HepG2 (cell line): Measurements from ENCODE around the gene PTK7. TPM values are rescaled to one million over a fixed set of nuclear protein-coding genes. Genes with fewer than 3 reads are reported as not detected.

ENCODE experiments used
- ARHGAP35 ChIP-seq: sonication (generic); formaldehyde crosslinking; IDR thresholded peaks from 2 replicates; pipeline ENCODE4 v1.9.0; 2022; ENCODE audit warnings: mild to moderate bottlenecking, inconsistent platforms, moderate library complexity, missing genetic modification reagents, borderline replicate concordance
- BRD4 ChIP-seq: sonication (generic); formaldehyde crosslinking; IDR thresholded peaks from 2 replicates; pipeline ENCODE4 v1.4.0; 2020; ENCODE audit warnings: missing genetic modification reagents
- CHCHD3 ChIP-seq: sonication (generic); formaldehyde crosslinking; IDR thresholded peaks from 2 replicates; pipeline ENCODE4 v1.8.0; 2022; ENCODE audit warnings: mild to moderate bottlenecking, missing genetic modification reagents, moderate library complexity
- ELF3 ChIP-seq: IDR thresholded peaks from 2 replicates; pipeline ENCODE4 v1.6.1; 2016; ENCODE audit warnings: missing genetic modification reagents, missing compliant biosample characterization
- GATAD2A ChIP-seq: IDR thresholded peaks from 2 replicates; pipeline ENCODE4 v1.6.1; 2016
- RFX5 ChIP-seq: IDR thresholded peaks from 2 replicates; pipeline ENCODE4 v1.6.1; 2011; ENCODE audit warnings: low read depth, low read length, improper control_type of control experiment
- SIX4 ChIP-seq: sonication (generic); formaldehyde crosslinking; IDR thresholded peaks from 2 replicates; pipeline ENCODE4 v1.4.0; 2020; ENCODE audit warnings: missing genetic modification reagents
- ZNF292 ChIP-seq: sonication (generic); formaldehyde crosslinking; IDR thresholded peaks from 2 replicates; pipeline ENCODE4 v1.8.1; 2022; ENCODE audit warnings: mild to moderate bottlenecking, low read depth, missing genetic modification reagents, borderline replicate concordance
- ZNF569 ChIP-seq: sonication (generic); formaldehyde crosslinking; IDR thresholded peaks from 2 replicates; pipeline ENCODE4 v1.5.0; 2020; ENCODE audit warnings: mild to moderate bottlenecking, missing genetic modification reagents, moderate library complexity, borderline replicate concordance
- ZNF879 ChIP-seq: sonication (generic); formaldehyde crosslinking; IDR thresholded peaks from 2 replicates; pipeline ENCODE4 v1.8.1; 2023; ENCODE audit warnings: missing genetic modification reagents
- polyA plus RNA-seq, 8 experiments: library from polyadenylated mRNA; depleted of rRNA in 3 of 8; stranded (reverse) in 7 of 8; unstranded in 1 of 8; fragments of >200 nt; fragmentation: Illumina TruSeq in 4 of 8; extraction: Trizol in 4 of 8; gene quantifications; 2 replicates each; pipeline versions ENCODE4 v1.2.1 to v1.2.3, GENCODE V29; 2011 to 2016; ENCODE audit warnings: low read depth in 4 of 8, missing spikeins in 1 of 8, mixed read lengths in 1 of 8; ENCODE audit not compliant: insufficient read depth in 1 of 8
- total RNA-seq, 5 experiments: library from RNA; depleted of rRNA; stranded (reverse); fragments of >200 nt; fragmentation: Illumina TruSeq; extraction: Trizol; gene quantifications; 2 replicates each; pipeline ENCODE4 v1.2.3, GENCODE V29; 2016; ENCODE audit warnings: low read depth in 1 of 5
- TF ChIP-seq, protein P1 (sequence below): sonication (generic); formaldehyde crosslinking; IDR thresholded peaks from 2 replicates; pipeline ENCODE4 v1.4.0; 2020; ENCODE audit warnings: mild to moderate bottlenecking, missing genetic modification reagents
- TF ChIP-seq, protein P2 (sequence below): sonication (generic); formaldehyde crosslinking; IDR thresholded peaks from 2 replicates; pipeline ENCODE4 v1.5.0; 2020; ENCODE audit warnings: missing genetic modification reagents, mild to moderate bottlenecking, borderline replicate concordance
- TF ChIP-seq, protein P3 (sequence below): sonication (generic); formaldehyde crosslinking; IDR thresholded peaks from 2 replicates; pipeline ENCODE4 v1.4.0; 2020; ENCODE audit warnings: low read depth, missing genetic modification reagents
- TF ChIP-seq, protein P4 (sequence below): sonication (generic); formaldehyde crosslinking; IDR thresholded peaks from 2 replicates; pipeline ENCODE4 v1.4.0; 2020; ENCODE audit warnings: missing genetic modification reagents, borderline replicate concordance

The PTK7 gene
- total and polyA plus RNA-seq, 2 of the 13 experiments (the other 11 are each of a cell fraction or from before 2014, with no cell fraction given), result 98.5 to 99.8 TPM

DNA sequence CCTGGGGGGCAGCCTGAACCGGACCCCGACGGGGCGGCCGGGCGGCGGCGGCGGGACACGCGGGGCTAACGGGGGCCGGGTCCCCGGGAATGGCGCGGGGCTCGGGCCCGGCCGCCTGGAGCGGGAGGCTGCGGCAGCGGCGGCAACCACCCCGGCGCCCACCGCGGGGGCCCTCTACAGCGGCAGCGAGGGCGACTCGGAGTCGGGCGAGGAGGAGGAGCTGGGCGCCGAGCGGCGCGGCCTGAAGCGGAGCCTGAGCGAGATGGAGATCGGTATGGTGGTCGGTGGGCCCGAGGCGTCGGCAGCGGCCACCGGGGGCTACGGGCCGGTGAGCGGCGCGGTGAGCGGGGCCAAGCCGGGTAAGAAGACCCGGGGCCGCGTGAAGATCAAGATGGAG, 95.6 kb downstream of the PTK7 start (continued):
- TF ChIP-seq, protein P1, sequence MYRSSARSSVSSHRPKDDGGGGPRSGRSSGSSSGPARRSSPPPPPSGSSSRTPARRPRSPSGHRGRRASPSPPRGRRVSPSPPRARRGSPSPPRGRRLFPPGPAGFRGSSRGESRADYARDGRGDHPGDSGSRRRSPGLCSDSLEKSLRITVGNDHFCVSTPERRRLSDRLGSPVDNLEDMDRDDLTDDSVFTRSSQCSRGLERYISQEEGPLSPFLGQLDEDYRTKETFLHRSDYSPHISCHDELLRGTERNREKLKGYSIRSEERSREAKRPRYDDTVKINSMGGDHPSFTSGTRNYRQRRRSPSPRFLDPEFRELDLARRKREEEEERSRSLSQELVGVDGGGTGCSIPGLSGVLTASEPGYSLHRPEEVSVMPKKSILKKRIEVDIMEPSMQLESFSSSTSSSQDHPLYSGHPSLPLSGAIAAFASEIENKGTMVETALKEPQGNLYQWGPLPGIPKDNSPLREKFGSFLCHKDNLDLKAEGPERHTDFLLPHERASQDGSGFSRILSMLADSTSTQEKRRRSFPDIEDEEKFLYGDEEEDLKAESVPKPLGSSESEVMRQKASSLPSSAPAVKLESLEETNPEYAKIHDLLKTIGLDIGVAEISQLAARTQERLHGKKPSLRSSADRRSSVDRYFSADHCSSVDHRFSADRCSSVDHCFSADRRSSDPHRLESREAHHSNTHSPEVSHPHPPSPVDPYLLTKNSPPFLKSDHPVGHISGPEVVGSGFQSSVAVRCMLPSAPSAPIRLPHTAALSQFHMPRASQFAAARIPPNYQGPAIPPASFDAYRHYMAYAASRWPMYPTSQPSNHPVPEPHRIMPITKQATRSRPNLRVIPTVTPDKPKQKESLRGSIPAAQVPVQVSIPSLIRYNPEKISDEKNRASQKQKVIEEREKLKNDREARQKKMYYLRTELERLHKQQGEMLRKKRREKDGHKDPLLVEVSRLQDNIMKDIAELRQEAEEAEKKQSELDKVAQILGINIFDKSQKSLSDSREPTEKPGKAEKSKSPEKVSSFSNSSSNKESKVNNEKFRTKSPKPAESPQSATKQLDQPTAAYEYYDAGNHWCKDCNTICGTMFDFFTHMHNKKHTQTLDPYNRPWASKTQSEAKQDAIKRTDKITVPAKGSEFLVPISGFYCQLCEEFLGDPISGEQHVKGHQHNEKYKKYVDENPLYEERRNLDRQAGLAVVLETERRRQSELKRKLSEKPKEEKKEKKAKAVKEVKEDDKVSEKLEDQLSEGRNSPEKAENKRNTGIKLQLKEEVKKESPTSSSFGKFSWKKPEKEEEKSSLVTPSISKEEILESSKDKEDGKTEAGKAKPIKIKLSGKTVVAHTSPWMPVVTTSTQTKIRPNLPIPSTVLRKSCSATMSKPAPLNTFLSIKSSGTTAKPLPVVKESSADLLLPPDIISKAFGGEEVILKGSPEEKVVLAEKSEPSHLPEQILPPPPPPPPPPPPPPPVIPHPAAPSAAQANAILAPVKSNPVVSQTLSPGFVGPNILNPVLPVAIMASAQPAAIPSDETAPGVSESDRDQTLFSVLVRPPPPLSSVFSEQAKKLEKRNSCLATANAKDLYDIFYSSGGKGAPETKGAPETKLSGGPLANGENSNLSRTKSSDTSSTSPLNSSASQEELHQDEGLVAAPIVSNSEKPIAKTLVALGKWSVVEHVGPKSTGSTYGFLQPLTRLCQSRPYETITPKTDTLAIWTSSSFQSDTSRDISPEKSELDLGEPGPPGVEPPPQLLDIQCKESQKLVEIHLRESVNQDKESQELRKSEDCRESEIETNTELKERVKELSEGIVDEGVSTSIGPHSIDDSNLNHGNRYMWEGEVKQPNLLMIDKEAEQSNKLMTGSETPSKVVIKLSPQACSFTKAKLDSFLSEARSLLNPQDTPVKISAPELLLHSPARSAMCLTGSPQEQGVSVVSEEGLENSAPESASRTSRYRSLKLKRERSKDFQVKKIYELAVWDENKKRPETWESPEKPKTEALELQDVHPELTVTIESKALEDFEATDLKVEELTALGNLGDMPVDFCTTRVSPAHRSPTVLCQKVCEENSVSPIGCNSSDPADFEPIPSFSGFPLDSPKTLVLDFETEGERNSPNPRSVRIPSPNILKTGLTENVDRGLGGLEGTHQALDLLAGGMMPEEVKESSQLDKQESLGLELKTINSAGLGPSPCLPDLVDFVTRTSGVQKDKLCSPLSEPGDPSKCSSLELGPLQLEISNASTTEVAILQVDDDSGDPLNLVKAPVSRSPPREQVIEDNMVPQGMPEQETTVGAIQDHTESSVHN, result no peak; the same call in 1 of the 2 replicates
- TF ChIP-seq RFX5, result no peak
- TF ChIP-seq BRD4 (CRISPR knock-in tag), result no peak
- TF ChIP-seq, protein P2, sequence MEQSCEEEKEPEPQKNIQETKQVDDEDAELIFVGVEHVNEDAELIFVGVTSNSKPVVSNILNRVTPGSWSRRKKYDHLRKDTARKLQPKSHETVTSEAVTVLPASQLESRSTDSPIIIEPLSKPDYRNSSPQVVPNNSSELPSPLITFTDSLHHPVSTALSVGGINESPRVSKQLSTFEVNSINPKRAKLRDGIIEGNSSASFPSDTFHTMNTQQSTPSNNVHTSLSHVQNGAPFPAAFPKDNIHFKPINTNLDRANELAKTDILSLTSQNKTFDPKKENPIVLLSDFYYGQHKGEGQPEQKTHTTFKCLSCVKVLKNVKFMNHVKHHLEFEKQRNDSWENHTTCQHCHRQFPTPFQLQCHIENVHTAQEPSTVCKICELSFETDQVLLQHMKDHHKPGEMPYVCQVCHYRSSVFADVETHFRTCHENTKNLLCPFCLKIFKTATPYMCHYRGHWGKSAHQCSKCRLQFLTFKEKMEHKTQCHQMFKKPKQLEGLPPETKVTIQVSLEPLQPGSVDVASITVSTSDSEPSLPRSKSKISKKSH (CRISPR knock-in tag), result no peak
- TF ChIP-seq ARHGAP35, result no peak
- no peak for TF ChIP-seq GATAD2A (CRISPR knock-in tag)
- no peak for TF ChIP-seq CHCHD3 (CRISPR knock-in tag)
- TF ChIP-seq, protein P3, sequence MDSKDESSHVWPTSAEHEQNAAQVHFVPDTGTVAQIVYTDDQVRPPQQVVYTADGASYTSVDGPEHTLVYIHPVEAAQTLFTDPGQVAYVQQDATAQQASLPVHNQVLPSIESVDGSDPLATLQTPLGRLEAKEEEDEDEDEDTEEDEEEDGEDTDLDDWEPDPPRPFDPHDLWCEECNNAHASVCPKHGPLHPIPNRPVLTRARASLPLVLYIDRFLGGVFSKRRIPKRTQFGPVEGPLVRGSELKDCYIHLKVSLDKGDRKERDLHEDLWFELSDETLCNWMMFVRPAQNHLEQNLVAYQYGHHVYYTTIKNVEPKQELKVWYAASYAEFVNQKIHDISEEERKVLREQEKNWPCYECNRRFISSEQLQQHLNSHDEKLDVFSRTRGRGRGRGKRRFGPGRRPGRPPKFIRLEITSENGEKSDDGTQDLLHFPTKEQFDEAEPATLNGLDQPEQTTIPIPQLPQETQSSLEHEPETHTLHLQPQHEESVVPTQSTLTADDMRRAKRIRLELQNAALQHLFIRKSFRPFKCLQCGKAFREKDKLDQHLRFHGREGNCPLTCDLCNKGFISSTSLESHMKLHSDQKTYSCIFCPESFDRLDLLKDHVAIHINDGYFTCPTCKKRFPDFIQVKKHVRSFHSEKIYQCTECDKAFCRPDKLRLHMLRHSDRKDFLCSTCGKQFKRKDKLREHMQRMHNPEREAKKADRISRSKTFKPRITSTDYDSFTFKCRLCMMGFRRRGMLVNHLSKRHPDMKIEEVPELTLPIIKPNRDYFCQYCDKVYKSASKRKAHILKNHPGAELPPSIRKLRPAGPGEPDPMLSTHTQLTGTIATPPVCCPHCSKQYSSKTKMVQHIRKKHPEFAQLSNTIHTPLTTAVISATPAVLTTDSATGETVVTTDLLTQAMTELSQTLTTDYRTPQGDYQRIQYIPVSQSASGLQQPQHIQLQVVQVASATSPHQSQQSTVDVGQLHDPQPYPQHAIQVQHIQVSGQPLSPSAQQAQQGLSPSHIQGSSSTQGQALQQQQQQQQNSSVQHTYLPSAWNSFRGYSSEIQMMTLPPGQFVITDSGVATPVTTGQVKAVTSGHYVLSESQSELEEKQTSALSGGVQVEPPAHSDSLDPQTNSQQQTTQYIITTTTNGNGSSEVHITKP, result no peak
- no peak for TF ChIP-seq SIX4 (CRISPR knock-in tag)
- no peak for TF ChIP-seq ZNF569 (CRISPR knock-in tag)
- no peak for TF ChIP-seq ZNF879 (CRISPR knock-in tag)
- no peak for TF ChIP-seq ELF3 (CRISPR knock-in tag)
- TF ChIP-seq ZNF292 (CRISPR knock-in tag), result no peak
- TF ChIP-seq, protein P4, sequence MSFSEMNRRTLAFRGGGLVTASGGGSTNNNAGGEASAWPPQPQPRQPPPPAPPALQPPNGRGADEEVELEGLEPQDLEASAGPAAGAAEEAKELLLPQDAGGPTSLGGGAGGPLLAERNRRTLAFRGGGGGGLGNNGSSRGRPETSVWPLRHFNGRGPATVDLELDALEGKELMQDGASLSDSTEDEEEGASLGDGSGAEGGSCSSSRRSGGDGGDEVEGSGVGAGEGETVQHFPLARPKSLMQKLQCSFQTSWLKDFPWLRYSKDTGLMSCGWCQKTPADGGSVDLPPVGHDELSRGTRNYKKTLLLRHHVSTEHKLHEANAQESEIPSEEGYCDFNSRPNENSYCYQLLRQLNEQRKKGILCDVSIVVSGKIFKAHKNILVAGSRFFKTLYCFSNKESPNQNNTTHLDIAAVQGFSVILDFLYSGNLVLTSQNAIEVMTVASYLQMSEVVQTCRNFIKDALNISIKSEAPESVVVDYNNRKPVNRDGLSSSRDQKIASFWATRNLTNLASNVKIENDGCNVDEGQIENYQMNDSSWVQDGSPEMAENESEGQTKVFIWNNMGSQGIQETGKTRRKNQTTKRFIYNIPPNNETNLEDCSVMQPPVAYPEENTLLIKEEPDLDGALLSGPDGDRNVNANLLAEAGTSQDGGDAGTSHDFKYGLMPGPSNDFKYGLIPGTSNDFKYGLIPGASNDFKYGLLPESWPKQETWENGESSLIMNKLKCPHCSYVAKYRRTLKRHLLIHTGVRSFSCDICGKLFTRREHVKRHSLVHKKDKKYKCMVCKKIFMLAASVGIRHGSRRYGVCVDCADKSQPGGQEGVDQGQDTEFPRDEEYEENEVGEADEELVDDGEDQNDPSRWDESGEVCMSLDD (CRISPR knock-in tag), result no peak
